GM19468 (cell line): ENCODE results near the gene C1orf74.
A peak's percentile ranks its signal among the peaks of the same experiment; 100 is the strongest.

ENCODE experiments used
- ATAC-seq: cut with Tn5 transposase; IDR thresholded peaks from one replicate; pipeline ENCODE4 v1.9.1; 2021; ENCODE audit warnings: mild to moderate bottlenecking, moderate library complexity, moderate number of reproducible peaks; ENCODE audit not compliant: unreplicated experiment; ENCODE audit errors: extremely low read depth

Gene C1orf74

GRCh38 chr1:209774592-209774991, 9.8 kb downstream of the C1orf74 start:
- ATAC-seq: peak; percentile 36

GRCh38 chr1:209772126-209772525, 12.2 kb downstream of the C1orf74 start:
- ATAC-seq: no peak

GRCh38 chr1:209770636-209771415, 13.5 kb downstream of the C1orf74 start:
- ATAC-seq: no peak

- ATAC-seq: no peak
Observed at GRCh38 chr1:209769971-209770370, 14.4 kb downstream of the C1orf74 start.

- peak; percentile 76 for ATAC-seq
Observed at GRCh38 chr1:209769171-209769904, 15.0 kb downstream of the C1orf74 start.

GRCh38 chr1:209768354-209768774, 16.0 kb downstream of the C1orf74 start:
- peak; percentile 74 for ATAC-seq

- ATAC-seq: no peak
Observed at GRCh38 chr1:209767706-209768105, 16.7 kb downstream of the C1orf74 start.

- ATAC-seq: no peak
Observed at GRCh38 chr1:209767096-209767495, 17.3 kb downstream of the C1orf74 start.

- ATAC-seq: no peak
Observed at GRCh38 chr1:209766051-209766450, 18.3 kb downstream of the C1orf74 start.

GRCh38 chr1:209761011-209761635, 23.2 kb downstream of the C1orf74 start:
- no peak for ATAC-seq

GRCh38 chr1:209759829-209760359, 24.5 kb downstream of the C1orf74 start:
- ATAC-seq: no peak

- no peak for ATAC-seq
Observed at GRCh38 chr1:209758400-209758799, 26.0 kb downstream of the C1orf74 start.

- ATAC-seq: peak; percentile 11
Observed at GRCh38 chr1:209756615-209757445, 27.5 kb downstream of the C1orf74 start.

GRCh38 chr1:209755926-209756614, 28.3 kb downstream of the C1orf74 start, which contains the start of gene TRAF3IP3:
Gene TRAF3IP3 (plus strand): TSS chr1:209756053. CDS start chr1:209760040, 3,987 bp downstream.
- ATAC-seq: peak; percentile 38

- no peak for ATAC-seq
Observed at GRCh38 chr1:209755256-209755655, 29.1 kb downstream of the C1orf74 start.

GRCh38 chr1:209752890-209753289, 31.5 kb downstream of the C1orf74 start:
- ATAC-seq: no peak

- peak; percentile 37 for ATAC-seq
Observed at GRCh38 chr1:209751627-209752231, 32.6 kb downstream of the C1orf74 start.

- ATAC-seq: no peak
Observed at GRCh38 chr1:209749670-209750323, 34.6 kb downstream of the C1orf74 start.
